Fibroblast of skin of right biceps (primary cell): Measurements from ENCODE around the gene IGF2BP3.

ENCODE experiments used
- DNase-seq: peaks from one replicate; pipeline ENCODE4 v3.0.0-alpha.2; 2013

Gene IGF2BP3

DNA sequence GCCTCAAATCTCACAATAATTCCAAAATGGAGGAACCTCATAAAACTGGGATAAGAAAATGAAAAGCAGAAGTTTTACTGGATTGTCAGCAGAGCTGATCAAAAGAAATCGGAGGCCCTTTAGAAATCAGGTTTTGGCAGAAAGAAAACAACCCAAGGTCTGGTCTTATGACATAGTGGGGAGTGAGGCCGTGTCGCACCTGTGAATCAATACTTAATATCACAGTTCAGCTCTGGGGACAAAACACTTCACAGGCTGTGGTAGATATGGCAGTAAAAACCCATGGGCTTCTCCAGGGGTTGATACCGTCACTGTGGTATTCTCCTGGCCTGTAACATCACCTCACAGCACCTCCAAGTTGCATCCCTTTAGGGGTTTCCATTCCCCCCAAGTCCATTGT is 177.7 kb downstream of the IGF2BP3 start:
- DNase-seq = no peak

DNA sequence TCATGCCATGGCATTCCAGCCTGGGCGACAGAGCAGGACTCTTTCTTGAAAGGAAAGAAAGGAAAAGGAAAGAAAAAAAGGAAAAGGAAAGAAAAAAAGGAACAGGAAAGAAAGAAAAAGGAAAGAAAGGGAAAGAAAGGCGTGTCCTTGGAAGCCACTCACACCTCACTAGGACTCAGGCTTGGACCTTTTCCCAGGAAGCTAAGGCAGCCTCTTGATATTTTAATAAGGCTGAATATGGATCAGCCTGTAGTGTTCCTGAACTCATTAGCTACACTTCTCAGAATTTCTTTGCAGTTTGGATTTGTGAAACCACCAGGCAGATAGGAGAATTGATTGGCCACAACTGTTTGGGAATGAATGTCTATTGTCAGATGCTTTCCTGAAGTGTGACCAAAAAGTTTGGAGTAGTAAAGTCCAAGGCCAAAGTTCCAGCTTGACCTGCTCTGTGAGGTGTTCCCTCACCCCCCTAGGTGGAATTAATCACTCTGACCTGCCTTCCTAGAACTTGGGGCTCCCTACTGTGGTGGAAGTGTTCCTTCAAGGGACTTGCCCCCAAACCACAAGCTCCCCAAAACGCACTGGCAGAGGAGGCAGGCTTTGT is 178.2 kb downstream of the IGF2BP3 start:
- no peak for DNase-seq

DNA sequence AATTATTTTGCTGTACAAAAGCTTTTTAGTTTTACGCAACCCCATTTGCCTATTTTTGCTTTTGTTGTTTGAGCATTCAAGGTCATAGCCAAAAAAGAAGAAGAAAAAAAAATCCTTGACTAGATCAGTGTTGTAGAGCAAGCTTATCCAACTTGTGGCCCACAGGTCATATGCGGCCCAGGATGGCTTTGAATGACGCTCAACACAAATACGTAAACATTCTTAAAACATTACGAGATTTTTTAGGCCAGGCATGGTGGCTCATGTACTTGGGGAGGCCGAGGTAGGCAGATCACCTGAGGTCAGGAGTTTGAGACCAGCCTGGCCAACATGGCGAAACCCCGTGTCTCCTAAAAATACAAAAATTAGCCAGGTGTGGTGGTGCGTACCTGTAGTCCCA is 179.3 kb downstream of the IGF2BP3 start:
- no peak for DNase-seq

DNA sequence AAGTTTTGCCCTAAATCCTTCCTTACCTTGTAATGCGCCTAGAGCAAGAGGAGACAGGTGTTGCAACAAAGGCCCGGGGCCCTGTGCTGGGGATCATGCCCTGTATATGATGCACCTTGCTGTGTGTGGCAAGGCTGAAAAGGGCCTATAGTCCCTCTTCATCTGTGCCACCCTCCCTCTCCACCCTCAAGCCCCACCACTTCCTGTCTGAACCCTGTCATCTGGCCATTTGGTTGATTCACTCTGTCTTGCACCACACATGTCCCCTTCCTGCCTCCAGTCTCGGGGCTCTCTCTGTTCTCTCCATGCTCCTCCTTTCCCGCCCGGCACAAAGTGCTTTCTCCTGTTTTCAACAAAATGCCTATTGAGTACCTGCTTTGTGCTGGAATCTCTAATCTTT is 182.7 kb downstream of the IGF2BP3 start:
- DNase-seq = no peak

DNA sequence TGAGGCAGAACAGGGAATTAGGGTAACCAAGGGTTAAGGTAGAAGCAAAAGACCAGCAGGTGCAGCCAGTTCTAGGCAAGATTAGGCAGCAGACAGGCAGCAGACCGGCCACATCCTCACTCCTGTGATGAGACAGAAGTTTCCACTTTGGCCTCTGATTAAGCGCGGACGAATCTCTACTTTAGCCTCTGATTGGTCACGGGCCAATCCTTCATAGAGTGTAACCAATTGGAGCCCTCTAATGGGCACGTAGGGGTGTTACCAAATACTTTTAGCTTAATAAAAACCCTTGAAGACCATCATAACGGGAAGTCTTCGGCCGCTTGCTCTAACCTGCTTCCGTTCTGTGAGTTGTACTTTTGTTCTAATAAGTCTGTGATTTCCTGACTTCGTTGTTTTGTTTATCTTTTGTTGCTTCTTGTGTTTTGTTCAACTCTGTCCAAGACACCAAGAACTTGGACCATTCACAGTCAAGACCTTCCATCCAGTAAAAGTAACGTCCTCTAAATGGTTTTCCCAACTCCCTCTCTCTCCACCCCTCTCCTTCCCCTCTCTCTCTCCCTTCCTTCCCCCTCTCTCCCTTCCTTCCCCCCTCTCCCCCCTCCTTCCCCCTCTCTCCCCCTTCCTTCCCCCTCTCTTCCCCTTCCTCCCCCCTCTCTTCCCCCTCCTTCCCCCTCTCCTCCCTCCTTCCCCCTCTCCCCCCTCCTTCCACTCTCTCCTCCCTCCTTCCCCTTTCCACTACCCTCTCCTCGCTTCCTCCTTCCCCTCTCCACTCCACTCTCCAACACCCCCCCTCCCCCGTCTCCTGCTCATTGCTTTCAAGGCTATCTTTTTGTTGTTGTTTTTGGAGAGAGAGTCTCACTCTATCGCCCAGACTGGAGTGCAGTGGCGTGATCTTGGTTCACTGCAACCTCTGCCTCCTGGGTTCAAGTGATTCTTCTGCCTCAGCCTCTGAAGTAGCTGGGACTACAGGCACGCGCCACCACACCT is 184.3 kb downstream of the IGF2BP3 start:
- no peak for DNase-seq

DNA sequence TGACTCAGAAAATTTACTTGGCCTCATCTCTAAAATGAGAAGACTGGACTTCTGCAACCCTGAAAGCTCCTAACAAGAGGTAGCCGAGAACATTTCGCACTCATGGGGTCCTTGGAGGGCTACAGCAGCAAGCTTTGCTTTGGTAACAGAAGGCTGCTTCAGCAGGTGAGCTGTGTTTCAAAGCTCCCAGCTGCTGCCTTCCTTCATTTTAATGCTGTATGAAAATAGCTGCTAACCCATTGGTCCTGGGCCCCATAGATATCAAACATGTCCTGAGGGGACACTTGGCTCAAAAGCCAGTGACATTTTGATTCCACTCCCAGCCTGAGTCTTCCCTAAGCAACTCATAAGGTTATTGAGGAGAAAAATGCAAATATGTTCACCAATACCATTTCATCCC is 185.4 kb downstream of the IGF2BP3 start:
- no peak for DNase-seq

DNA sequence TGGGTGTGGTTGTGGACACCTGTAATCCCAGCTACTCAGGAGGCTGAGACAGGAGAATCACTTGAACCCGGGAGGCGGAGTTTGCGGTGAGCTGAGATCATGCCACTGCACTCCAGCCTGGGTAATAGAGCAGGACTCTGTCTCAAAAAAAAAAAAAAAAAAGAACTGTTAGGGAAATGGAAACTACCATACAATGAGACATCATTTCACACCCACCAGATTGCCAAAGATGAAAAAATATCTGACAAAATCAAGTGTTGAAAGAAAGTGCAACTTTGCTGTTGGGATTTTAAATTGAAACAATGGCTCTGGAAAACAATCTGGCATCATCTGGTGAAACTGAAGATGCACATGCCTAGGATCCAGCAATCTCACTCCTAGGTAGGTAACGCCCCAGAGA is 187.2 kb downstream of the IGF2BP3 start:
- DNase-seq = no peak

DNA sequence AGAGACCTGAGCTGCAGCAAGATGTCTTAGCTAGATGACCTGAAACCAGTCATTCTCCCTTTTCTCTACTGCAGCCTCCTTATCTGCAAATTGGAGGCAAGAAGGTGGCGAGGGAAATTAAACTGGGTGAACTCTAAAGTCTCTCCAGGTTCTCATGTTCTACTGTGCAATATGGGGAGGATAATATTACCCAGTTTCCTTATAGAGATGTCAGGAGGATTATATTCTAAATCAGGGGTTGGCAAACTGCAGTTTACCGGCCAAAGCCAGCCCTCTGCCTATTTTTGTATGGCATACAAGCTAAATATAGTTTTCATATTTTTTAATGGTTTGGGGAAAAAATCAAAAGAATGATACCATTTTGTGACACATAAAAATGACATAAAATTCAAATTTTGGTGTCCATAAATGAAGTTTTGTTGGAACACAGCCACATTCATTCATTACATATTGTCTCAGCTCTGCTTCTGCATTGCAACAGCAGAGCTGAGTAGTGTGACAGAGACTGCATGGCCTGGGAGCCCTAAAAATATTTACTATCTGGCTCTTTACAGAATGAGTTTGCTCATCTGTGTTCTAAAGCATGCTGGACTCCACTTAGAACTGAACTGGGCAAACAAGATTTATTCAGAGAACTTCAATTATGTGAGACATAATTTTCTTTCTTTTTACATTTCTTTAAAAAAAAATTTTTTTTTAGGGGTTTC is 190.3 kb downstream of the IGF2BP3 start:
- DNase-seq = no peak

DNA sequence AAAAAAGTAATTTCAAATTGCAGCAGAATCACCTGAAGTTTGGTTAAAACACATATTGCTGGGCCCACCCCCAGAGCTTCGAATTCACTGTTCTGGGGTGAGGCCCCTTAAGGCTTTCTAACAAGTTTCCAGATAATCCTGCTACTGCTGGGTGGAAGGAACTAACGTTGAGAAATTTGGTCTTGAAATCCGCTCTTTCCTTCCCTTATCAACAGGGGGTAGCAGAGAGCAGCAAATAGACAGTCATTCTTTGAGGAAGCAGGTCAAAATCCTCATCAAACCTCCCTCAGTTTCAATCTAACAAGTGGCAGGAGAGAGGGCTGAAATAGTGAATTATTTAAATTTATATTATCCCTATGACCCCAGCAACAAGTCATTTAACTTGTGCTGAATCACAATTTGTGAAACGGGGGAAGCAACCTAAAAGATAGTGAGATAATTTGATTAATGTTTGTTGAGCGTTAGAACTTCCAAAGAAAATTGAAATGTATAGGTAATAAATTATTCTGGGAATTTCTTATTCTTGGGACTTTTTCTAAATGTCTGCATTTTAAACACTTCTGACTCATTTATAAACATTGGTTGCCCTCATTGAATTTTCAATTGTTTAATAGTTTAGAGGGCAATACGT is 192.8 kb downstream of the IGF2BP3 start:
- peak; percentile 67 for DNase-seq

DNA sequence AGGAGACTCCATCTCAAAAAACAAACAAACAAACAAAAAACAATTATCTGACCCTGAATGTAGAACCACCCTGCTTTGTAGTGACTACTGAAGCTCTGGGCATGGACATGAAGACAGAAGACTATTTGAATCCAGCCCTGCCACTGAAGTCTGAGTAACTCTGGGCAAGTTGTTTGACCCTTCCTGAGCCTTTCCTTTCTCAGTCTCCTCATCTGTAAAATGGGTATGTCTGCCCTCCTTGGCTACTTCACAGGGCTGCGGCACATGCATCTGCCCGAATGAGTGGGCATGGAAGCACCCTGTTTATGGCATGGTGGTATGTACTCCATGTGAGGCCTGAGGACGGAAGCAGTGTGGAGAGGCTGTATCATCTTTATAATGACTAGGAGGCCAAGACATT is 193.3 kb downstream of the IGF2BP3 start:
- DNase-seq = no peak

DNA sequence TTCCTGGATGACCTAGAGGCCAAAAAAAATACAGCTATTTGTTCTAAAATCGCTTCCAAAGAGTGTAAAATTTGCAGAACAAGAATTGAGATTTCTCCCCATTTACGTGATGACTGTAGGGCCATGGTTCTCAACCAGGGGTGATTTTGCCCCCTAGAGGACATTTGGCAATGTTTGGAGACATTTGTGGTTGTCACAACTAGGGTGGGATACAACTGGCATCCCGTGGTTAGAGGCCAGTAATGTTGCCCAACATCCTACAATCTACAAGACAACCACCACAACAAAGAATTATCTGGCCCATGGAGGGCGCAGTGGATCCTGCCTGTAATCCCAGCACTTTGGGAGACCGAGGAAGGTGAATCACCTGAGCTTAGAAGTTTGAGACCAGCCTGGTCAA is 193.9 kb downstream of the IGF2BP3 start:
- peak; percentile 17 for DNase-seq

DNA sequence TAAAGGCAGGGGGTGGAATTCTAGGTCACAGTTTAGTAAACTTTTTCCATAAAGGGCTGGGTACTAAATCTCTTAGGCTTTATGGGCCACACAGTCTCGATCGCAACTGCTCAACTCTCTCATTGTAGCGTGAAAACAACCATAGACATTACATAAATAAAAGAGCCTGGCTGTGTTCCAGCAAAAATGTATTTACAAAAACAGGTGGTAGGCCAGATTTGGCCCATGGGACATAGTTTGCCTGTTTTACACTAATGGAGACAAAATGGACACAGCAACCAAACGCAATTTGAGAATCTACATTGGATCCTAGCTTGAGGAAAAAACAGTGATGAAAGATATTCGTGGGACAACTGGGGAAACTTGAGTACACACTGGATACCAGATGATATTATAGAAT is 194.4 kb downstream of the IGF2BP3 start:
- DNase-seq = no peak

DNA sequence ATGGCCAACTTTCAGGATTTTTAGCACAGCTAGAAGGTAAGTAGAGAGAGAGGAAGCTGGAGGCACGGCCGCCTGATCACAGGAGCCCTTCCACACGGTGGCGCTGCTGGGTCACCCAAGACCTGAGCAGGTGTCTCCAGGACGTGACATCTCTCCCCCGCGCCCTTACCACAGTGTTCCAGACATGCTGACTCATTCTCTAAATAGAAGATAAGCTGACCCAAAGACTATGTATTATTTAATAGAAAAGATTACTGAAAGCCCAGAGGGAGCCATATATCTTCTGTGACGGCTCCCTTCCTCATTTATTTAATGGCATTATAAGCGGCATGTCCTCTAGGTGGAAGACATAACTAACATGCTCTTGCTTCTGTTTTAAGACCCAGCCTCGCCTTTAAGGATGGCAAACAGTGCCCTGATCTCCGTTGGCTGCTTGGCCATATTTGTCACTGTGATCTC is 197.1 kb downstream of the IGF2BP3 start:
- peak; percentile 88 for DNase-seq

DNA sequence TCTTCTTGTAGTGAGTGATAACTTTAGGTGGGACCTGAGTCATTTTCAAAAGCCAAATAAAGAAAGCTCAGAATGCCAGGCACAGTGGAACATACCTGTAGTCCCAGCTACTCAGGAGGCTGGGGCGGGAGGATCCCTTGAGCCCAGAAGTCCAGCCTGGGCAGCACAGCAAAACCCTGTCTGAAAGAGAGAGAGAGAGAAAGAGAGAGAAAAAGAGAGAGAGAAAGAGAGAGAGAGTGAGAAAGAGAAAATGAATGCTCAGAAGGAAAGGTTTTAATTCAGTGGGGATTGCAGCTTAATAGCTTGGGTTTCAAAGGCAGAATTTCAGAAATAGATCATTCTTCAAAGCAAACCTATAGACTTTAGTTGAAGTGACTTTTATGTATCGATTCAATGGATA is 198.0 kb downstream of the IGF2BP3 start:
- DNase-seq = no peak

DNA sequence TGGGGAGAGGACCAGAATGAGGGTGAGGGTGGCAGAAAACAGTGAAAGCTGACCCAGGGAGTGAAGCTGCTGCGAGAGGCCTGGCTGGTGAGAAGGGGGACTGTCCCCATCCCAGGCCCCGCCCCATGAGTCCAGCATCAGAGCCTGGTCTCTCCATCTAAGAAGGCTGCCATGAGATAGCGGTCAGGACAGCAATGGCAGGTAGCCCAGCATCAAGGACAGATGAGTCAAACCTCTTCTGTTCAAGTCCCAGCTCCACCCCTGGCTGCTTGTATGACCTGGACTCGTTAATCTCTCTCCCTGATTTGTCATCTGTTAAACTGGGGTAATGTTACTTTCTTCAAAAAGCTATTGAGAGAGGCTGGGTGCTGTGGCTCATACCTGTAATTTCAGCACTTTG is 201.5 kb downstream of the IGF2BP3 start:
- DNase-seq = no peak

DNA sequence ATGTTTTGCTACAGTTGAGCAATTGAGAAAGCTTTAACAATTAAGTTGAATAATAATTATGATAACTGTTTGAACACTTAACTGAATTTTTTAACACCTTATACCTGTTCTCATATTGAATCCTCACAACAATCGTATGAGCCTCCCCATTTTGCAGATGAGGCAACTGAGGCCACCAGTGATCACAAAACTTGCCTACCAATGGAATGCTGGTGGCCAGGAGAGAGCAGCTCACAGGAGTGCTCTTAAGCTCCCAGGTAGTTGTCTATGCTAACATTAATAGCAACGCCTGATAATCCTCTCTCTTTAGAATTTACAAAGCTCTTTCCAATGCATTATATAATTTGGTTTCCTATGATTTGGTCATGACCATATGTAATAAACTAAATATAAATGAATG is 202.1 kb downstream of the IGF2BP3 start:
- DNase-seq = no peak

DNA sequence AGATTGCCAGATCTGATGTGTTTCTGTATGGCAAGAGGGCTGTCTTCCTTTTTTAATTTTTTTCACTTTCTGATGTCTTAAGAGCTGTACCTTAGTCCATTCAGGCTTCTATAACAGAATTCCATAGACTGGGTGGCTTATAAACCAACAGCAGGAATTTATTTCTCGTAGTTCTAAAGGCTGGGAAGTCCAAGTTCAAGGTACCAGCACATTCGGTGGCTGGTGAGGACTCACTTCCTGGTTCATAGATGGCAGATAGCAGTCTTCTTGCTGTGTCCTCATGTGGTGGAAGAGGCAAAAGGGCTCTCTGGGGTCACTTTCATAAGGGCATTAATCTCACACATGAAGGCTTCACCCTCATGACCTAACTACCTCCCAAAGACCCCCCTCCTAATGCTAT is 202.9 kb downstream of the IGF2BP3 start:
- no peak for DNase-seq

DNA sequence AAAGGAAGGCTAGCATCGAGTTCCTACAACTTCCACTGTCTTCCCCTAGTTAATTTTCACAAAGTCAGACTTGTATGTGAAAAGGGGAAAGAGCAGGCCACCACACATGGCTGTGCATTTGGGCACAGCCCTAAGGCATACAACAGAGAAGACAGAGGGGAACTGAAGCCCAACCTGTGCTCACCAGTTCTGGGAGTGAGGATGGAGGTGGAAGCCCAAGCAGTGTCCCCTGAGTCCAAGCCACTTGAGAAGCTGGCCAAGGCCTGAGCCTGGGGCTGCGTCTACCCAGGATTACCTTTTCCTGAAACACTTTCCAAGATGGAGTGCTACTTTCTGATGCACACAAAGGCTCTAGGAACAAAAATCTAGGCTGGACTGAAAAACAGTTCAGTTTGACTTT is 203.4 kb downstream of the IGF2BP3 start:
- DNase-seq = no peak

DNA sequence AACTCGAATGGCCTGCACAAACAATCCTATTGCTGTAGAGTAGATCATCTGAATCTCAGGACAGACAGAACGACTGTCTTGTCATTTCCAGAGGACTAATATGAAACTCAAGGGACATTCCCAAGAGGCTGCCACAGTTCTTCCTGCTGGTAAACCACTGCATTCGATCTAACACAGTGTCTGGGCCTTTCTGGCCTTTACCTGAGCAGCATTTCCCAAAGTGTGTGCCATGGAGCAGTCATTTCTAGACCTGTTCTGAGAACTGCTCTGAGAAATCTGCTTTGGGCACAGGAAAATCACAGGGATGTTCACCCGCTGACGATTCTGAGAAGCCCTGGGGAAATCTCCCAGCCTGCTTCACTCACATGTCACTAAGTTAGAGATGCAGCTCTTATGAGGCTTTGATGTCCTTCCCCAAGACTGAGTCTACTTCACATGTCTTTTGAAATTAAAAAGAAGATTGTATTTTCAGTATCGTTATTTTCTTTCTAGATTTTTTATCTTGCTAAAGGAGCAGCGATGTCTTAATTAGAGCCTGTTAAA is 205.3 kb downstream of the IGF2BP3 start:
- DNase-seq = no peak

DNA sequence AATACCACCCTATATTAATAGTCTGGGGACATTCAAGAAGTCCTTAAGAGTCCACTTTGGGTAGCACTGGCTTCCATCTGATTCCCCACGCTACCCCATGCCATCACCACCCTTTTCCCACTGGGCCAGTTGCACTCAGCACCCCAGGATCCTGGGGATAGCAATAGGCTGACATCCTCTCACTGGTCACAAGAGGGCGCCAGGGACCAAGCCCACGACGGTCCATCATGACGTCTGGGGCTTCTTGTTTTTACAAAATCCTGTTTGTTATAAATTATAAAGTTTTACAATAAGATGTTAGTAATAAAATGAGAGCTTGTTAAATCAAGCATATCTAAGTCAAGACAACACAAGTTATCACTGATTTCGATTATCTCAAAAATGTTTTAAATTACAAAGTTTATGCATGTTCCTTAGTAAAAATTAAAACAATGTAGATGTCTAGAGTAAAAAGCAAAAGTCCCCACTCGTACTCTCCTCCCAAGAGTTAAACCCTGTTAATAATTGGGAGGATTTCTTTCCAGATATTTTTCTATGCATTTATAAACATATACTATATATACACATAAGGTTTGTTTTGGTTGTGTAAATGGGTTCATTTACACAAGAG is 208.3 kb downstream of the IGF2BP3 start:
- peak; percentile 61 for DNase-seq

DNA sequence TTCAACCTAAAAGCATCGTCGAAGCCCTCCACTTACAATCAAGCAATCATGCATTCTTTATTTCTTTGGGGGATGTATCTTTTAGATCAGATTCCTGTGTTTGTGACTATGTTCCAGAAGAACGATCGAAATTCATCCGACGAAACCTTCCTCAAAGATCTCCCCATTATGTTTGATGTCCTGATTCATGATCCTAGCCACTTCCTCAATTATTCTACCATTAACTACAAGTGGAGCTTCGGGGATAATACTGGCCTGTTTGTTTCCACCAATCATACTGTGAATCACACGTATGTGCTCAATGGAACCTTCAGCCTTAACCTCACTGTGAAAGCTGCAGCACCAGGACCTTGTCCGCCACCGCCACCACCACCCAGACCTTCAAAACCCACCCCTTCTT is 209.9 kb downstream of the IGF2BP3 start:
- DNase-seq = no peak
